Measurements from ENCODE around the gene TXNDC8. TPM values are rescaled to one million over a fixed set of nuclear protein-coding genes. Genes with fewer than 3 reads are reported as not detected.

Gene TXNDC8
- total and polyA plus RNA-seq, 2 of the 13 experiments (the other 11 are each of a cell fraction or from before 2014, with no cell fraction given) = not detected

- H3K36me3 ChIP-seq (replicated peaks in 1 of 2; ENCODE audit: control insufficient read depth in 1 of 2, insufficient read depth in 2 of 2, low read length in 2 of 2) = peaks cover 0 to 6% of the 10 kb centered on the region in 2 experiments; a peak in 4 of 5 replicates
- peaks cover 46% of the 10 kb centered on the region for H4K20me1 ChIP-seq (ENCODE audit: insufficient read depth, low read length)
- DNase-seq (ENCODE audit: low spot score) (no peak), ATAC-seq (peak; percentile 2; the same call in 2 of the 3 replicates), FAIRE-seq (no peak)
- BruUV-seq (replicated peaks) = no TSS peak
- H3K27ac ChIP-seq (ENCODE audit: extremely low read length, insufficient read depth, low read length) = peak overlapping the region; percentile 90
- peak overlapping the region; percentile 91 for H3K9ac ChIP-seq (ENCODE audit: insufficient read depth, low read depth, low read length)
- TF ChIP-seq ZBTB46 (CRISPR knock-in tag; IDR thresholded peaks at IDR 0.05; ENCODE audit: borderline replicate concordance) (0 out of 2 replicates have a peak, but pooled peaks have one; percentile 8), ZNF614 (CRISPR knock-in tag; IDR thresholded peaks at IDR 0.05; ENCODE audit: borderline replicate concordance) (0 out of 2 replicates have a peak, but pooled peaks have one; percentile 13), GTF3A (CRISPR knock-in tag; conservative IDR thresholded peaks at IDR 0.05) (no peak), SNRNP70 (IDR thresholded peaks at IDR 0.05; ENCODE audit: low read depth, low read length) (no peak), PRDM10 (CRISPR knock-in tag; IDR thresholded peaks at IDR 0.05; ENCODE audit: low read depth) (0 out of 2 replicates have a peak, but pooled peaks have one; percentile 25), KDM4B (CRISPR knock-in tag; IDR thresholded peaks at IDR 0.05) (peak; percentile 3; the same call in 1 of the 2 replicates)
- no peak overlapping the region for H2AFZ ChIP-seq (ENCODE audit: low read length)
- H3K4me2 ChIP-seq (ENCODE audit: low read depth, low read length) = peak overlapping the region; percentile 96
- H3K4me1 ChIP-seq (ENCODE audit: insufficient read depth, low read length) = peaks cover 61% of the 10 kb centered on the region
- CTCF ChIA-PET (ENCODE audit: low intra/inter-chr PET ratio, low total read pairs) = no interaction called here
- intact Hi-C loops (cut with micrococcal nuclease; ENCODE audit: unreplicated experiment) (no loop called here), in situ Hi-C loops (cut with HindIII; ENCODE audit: extremely low pct_ligation_motif_present, low pct_unique_long_range_greater_than_20kb) (loop anchor here (5.0 kb wide), 1 partner anchor 73 kb away; no protein-coding TSS in a partner anchor)
- H3K27me3 ChIP-seq (ENCODE audit: control insufficient read depth in 1 of 2, insufficient read depth in 2 of 2, low read length in 2 of 2) = no peaks in the 10 kb centered on the region; a peak in 1 of 5 replicates
- 3% methylated on average over 16 of the region's 17 CpGs for WGBS (ENCODE audit: low lambda C conversion rate)
- POLR2A ChIA-PET = no interaction called here
- peaks cover 72% of the 10 kb centered on the region for H3K79me2 ChIP-seq (ENCODE audit: insufficient read depth, low read length)
- peak overlapping the region; percentile 69 to 95 (median 90) for H3K4me3 ChIP-seq (replicated peaks in 1 of 3; ENCODE audit: insufficient read depth in 1 of 3, low read depth in 2 of 3, low read length in 3 of 3)
- no peaks in the 10 kb centered on the region for H3K9me3 ChIP-seq (ENCODE audit: low read length)
Observed at GRCh38 chr9:110255034-110255462, 82.6 kb downstream of the TXNDC8 start.

All from HepG2 (cell line).